NK-92 treated with Interleukin-12 subunit alpha and Interleukin-12 subunit beta, amount 100 ng/mL, for 24 hours (cell line): ENCODE results near the gene PALLD.
"Not testable (repeated sequence)": the region's sequence is repeated elsewhere in the genome, so short reads cannot be mapped to it uniquely, and the experiment has no call there.

Source experiments
- DNase-seq: peaks from one replicate; lab custom pipeline; 2025; lab: John Stamatoyannopoulos, UW

Gene PALLD

DNA sequence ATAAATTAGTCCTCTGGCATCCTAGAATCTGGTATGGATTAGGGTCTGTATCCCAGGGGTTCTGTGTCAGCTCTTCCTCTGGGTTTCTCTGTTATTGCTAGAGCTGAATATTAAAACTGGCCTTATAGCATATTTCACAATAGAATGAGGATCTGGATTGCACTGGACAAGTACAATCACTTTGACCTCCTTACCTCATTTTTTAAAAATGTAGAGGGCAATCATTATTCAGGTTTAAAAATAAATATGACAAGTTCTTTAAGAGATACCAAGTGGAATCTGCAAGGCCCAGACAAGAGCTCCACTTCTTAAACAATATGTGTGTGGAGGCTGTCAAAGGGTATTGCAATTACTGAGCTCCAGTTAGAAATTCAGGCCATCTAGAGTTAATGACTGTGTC is 1.4 kb downstream of the PALLD start:
- no peak for DNase-seq

DNA sequence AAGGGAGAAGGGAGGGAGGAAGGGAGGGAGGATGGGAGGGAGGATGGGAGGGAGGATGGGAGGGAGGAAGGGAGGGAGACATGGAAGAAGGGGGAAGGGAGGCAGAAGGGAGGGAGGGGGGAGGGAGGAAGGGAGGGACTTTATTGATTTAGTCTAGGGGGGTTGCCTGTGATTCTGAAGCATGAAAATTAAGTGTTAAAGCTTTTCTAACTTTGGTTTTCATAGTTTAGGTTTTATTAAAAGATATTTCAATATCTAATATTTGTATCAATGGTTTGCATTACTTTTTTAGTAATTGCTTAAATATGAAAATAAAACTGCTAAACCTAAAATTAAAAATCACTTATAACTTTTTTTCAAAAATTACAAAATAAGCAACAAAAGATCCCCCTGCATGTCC is 2.4 kb downstream of the PALLD start:
- DNase-seq: no peak

DNA sequence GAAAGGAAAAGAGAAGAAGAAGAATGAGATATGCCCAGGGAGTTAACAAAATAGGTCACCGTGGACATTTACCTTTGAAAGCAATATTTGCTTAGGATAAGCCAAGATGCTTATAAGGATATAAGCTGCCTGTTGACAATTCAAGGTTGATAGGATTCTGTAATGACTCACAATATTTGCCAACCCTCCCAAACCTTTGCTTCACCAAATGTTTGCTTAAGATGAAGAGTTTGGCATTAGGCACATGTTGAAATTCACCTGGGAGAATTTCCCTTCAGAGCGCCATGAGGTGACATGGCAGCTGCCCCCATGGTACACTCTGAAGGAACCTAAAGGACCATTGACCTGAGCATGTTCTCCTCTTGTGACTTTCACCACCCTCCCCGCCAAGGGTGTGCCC is 4.6 kb downstream of the PALLD start:
- DNase-seq: no peak

- no peak for DNase-seq
Observed at GRCh38 chr4:168502861-168503260, 6.0 kb downstream of the PALLD start.

DNA sequence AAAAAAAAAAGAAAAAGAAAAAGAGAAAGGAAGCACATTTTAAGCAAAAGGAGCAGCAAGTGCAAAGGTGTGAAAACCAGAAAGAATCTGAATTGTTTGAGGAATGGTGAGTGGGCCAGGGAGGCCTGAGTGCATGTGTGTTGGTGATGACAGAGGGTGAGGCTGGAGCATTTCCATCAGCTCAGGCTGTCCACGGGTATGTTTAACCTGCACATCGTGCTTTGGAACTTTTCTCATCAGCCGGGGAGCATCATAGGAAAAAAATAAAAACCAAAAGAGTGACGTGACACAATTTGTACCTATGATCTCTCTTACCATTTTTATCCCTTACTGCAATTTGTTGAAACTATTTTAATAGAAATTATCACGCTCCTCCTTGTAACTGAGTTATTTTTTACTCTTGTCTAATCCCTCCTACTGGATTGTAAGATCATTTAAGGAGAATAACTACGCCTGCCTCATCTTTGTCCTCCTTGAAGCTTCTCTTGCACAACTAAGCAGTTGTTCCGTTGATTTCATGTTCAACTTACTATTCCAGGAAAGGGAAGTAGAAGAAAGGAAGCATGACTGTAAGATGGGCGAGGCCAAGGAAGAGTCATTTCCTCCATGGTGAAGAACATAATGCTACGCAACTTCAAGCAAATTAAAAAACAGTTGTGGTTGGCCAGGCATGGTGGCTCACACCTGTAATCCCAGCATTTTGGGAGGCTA is 7.0 kb downstream of the PALLD start:
- no peak for DNase-seq

GRCh38 chr4:168504526-168504925 is 7.7 kb downstream of the PALLD start:
- DNase-seq: no peak

DNA sequence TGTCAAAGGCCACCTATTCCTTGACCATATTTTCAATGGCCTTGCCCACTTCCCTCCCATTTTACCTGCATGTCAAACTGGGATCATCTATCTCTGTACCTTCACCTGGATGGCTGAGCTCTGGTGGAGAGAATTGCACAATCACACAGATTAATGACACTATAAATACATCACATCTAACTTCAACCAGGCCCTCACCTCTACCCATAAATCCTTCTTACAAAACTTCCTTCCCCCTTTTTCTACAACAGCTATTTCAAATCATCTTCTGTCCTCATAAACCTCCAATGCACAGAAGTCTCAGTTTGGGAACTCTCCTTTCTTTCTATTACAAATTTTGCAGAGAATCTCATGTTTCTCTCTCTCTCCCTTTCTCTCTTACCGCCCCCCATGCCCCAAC is 9.2 kb downstream of the PALLD start:
- no peak for DNase-seq

GRCh38 chr4:168507178-168507815 is 10.4 kb downstream of the PALLD start:
- no peak for DNase-seq

DNA sequence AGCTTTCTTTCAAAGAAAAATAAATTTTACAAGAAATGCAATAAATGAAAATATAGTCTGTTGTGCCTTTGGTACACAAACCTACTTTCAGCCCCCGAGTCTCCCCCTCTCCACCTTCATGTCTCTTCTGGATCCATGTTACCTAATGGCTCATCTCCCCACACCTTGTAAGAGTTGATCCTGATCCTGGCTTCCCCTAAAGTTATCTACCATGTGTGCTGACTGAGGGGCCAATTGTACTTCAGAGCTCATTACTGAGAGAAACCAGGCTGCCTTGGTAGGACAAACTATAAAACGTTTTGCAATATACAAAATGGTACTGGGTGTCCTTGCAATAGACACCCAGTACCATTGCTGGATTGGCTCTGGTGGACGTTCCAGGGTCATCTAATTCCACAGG is 11.8 kb downstream of the PALLD start:
- no peak for DNase-seq

GRCh38 chr4:168509786-168510185 is 12.9 kb downstream of the PALLD start:
- no peak for DNase-seq

DNA sequence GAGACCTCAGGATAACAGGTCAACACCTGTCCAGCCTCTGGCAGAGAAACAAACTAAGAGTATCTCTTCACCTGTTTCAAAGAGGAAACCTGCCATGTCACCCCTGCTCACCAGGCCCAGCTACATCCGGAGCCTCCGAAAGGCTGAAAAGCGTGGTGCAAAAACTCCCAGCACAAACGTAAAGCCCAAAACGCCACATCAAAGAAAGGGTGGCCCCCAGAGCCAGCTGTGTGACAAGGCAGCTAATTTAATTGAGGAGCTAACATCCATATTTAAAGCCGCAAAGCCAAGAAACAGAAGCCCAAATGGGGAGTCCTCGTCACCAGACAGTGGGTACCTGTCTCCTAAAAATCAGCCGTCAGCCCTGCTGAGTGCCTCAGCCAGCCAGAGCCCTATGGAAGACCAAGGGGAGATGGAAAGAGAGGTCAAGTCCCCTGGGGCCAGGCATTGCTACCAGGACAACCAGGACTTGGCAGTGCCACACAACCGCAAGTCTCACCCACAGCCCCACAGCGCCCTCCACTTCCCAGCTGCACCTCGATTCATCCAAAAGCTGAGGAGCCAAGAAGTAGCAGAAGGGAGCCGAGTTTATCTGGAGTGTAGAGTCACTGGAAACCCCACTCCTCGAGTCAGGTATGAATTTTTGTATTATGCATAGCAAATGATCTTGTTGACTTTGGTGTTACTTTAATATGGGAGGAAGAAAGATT is 15.1 kb downstream of the PALLD start:
- no peak for DNase-seq

DNA sequence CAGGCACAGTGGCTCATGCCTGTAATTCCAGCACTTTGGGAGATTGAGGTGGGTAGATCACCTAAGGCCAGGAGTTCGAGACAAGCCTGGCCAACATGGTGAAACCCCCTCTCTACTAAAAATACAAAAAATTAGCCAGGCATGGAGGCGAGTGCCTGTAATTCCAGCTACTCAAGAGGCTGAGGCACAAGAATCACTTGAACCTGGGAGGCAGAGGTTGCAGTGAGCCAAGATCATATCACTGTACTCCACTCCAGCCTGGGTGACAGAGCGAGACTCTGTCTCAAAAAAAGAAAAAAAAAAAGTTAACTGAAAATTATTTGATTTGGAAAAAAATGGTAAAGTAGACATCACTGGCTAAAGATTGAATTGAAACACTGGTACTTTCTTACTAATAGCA is 17.0 kb downstream of the PALLD start:
- DNase-seq: not testable (repeated sequence)

GRCh38 chr4:168514249-168514852 is 17.5 kb downstream of the PALLD start:
- DNase-seq: no peak

DNA sequence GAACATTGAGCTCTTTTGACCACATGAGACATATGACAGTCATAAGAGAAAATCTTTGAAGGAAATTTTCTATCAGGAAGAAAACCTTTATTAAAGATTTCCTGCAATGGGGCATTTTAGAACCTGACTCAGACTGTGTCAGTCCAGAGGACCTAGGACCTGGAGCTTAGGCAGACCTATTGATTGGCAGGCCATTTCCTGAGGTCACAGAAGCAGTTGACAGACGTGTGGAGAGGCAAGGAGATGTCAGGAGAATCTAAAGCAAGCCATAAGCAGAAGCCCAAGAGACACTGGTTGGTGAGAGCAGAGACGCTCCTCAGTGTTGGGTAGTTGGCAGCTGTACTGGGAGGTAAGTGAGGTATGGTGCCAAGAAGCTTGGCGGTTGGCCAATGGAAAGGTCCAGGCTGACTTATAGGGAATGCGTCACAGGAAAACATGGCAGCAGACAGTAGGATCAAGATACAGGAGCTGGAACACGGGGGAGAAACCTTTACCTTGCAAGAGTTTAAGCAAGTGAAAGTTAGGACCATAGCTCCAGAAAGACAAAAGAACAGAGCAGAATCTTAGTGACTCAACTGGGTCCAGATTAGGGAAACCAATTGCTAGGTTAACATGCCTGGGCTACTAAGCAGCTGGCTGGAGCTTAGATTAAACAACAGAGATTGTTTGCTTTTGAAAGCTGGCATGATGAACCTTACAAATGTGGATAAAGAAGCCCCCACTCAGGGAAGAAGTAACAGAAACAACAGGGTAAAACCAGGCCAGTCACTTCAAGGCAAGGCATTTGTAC is 18.6 kb downstream of the PALLD start:
- DNase-seq: no peak

GRCh38 chr4:168516841-168517240 is 20.0 kb downstream of the PALLD start:
- DNase-seq: no peak

GRCh38 chr4:168519576-168519975 is 22.7 kb downstream of the PALLD start:
- no peak for DNase-seq

DNA sequence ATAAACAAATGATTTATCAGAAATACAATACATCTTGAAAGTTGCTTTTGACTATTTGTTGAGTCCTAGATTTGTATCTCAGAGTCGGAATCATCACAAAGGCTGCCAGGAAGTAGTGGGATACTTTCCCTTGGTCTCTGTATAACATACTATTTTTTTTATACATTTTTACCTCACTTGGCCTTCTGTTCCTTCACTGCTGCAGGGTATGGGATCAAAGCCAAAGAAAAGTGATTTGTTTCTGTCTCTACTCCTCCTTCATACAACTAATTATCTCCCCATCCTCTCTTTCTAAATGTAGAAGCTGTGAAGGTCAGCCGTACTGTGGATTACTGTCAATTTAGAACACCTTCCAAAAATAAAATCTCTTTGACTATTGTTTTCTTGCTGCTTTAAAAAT is 24.9 kb downstream of the PALLD start:
- no peak for DNase-seq

GRCh38 chr4:168522356-168522755 is 25.5 kb downstream of the PALLD start:
- DNase-seq: no peak

- no peak for DNase-seq
Observed at GRCh38 chr4:168522829-168523489, 26.1 kb downstream of the PALLD start.

DNA sequence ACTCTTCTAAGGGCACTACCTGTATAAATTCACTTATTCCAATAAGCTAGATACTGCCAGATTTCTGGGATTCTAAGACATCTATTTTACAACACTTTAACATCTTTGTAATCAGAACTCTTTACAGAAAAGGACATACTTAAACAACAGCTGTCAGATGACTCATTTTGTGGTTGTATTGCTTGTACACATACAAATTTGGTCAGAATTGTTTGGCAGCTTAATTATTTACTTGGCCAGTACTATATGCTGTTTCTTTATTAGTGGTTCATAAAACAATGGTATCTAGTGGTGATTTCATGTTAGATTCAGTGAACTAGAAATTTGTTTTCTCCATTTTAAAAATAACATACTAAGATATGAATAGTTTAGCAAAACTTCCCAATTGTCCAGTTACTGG is 27.2 kb downstream of the PALLD start:
- DNase-seq: no peak

- DNase-seq: no peak
Observed at GRCh38 chr4:168524897-168525296, 28.0 kb downstream of the PALLD start.

- no peak for DNase-seq
Observed at GRCh38 chr4:168527560-168527959, 30.7 kb downstream of the PALLD start.
